Neuron (in vitro differentiated cells): ENCODE measurements around the gene P2RX5.
A peak's percentile ranks its signal among the peaks of the same experiment; 100 is the strongest.
"Not testable (repeated sequence)": the region's sequence is repeated elsewhere in the genome, so short reads cannot be mapped to it uniquely, and the experiment has no call there.

Experiments
- H2AFZ ChIP-seq: one replicate; pipeline ENCODE4 v1.6.1; 2013; ENCODE audit warnings: low read depth, mild to moderate bottlenecking, inconsistent platforms, low read length, moderate library complexity
- H3K27me3 ChIP-seq: one replicate; pipeline ENCODE4 v1.6.1; 2013; ENCODE audit warnings: low read length; ENCODE audit not compliant: insufficient read depth
- H3K36me3 ChIP-seq: one replicate; pipeline ENCODE4 v1.6.1; 2013; ENCODE audit warnings: low read length; ENCODE audit not compliant: insufficient read depth
- H3K4me1 ChIP-seq: one replicate; pipeline ENCODE4 v1.6.1; 2013; ENCODE audit warnings: low read length; ENCODE audit not compliant: insufficient read depth
- H3K4me3 ChIP-seq: 2 replicates; pipeline ENCODE4 v1.5.1; 2013; ENCODE audit warnings: mild to moderate bottlenecking, low read length, moderate library complexity
- H3K9me3 ChIP-seq: one replicate; pipeline ENCODE4 v1.6.1; 2013; ENCODE audit warnings: low read length

The P2RX5 gene

DNA sequence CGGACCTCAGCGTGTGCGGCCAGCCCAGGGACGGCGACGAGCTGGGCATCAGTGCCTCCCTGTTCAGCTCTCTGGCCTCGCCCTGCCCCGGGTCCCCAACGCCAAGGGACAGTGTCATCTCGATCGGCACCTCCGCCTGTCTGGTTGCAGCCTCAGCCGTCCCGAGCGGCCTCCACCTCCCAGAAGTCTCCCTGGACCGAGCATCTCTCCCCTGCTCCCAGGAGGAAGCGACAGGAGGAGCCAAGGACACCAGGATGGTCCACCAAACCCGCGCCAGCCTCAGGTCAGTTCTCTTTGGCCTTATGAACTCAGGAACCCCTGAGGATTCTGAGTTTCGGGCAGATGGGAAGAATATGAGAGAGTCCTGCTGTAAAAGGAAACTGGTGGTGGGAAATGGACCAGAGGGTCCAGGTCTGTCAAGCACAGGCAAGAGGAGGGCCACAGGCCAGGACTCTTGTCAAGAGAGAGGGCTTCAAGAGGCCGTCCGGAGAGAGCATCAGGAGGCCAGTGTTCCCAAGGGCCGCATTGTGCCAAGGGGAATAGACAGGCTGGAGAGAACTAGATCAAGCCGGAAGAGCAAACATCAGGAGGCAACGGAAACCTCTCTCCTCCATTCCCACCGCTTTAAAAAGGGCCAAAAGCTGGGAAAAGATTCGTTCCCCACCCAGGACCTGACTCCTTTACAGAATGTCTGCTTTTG, 28.6 kb upstream of the P2RX5 start:
- Histone ChIP-seq H3K9me3 (no peaks in the 10 kb centered on the region), H3K4me1 (peaks cover 20% of the 10 kb centered on the region), H2AFZ (peak overlapping the region; percentile 87), H3K4me3 (peak overlapping the region; percentile 88), H3K36me3 (peaks cover 34% of the 10 kb centered on the region), H3K27me3 (no peaks in the 10 kb centered on the region)

DNA sequence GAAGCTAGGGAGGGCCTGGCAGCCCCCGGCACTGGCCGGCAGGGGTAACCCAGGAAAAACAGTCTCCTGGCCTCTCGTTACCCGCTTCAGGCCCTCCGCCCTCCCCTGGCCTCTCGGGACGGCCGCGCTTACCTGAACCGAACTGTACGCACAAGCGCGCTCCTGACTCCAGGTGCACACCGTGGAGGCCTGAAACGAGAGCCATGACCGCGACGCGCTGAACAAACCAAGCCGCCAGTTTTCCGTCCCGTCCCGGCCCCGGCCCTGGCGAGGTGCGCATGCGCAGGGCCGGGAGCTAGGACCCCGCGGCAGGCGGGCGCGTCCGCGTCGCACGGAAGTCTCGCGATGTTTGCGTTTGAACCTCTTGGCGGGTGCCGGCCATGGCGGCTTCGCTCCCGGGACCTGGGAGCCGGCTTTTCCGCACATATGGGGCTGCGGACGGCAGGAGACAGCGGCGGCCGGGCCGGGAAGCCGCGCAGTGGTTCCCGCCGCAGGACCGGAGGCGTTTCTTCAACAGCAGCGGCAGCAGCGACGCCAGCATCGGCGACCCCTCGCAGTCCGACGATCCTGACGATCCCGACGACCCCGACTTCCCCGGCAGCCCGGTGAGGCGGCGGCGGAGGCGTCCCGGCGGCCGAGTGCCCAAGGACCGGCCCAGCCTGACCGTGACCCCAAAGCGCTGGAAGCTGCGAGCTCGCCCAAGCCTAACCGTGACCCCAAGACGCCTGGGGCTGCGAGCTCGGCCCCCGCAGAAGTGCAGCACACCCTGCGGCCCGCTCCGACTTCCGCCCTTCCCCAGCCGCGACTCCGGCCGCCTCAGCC, 27.8 kb upstream of the P2RX5 start, which contains the start of gene HASPIN:
Gene HASPIN, plus strand, starts transcription at position 348 of the 822 bp plus-strand sequence. Its CDS starts 33 bp downstream, at position 381.
- Histone ChIP-seq H3K27me3 (no peaks in the 10 kb centered on the region), H2AFZ (peak within 1 kb of the TSS; percentile 87), H3K4me3 (peak within 1 kb of the TSS; percentile 88), H3K9me3 (no peaks in the 10 kb centered on the region), H3K4me1 (peaks cover 20% of the 10 kb centered on the region), H3K36me3 (peaks cover 31% of the 10 kb centered on the region)

DNA sequence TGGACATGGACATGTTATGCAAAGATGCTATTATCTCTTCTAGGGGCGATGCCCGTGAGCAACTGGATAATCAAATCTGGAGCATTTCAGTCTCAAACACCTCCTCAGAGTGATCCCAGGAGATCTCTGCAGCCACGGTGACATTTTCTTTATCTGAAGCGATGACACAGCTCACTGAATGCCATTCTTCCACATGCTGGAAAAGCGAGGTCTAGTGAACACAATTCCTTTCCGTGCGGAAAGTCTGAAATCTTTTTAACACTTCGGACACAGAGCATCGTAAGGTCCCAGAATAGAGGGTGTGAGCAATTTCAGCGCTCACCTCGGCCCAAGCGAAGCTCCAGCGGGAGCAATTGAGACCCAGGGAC, 27.2 kb upstream of the P2RX5 start:
- Histone ChIP-seq H2AFZ (peak overlapping the region; percentile 87), H3K36me3 (peaks cover 37% of the 10 kb centered on the region), H3K27me3 (no peaks in the 10 kb centered on the region), H3K4me3 (peak overlapping the region; percentile 88), H3K4me1 (peaks cover 20% of the 10 kb centered on the region), H3K9me3 (no peaks in the 10 kb centered on the region)

DNA sequence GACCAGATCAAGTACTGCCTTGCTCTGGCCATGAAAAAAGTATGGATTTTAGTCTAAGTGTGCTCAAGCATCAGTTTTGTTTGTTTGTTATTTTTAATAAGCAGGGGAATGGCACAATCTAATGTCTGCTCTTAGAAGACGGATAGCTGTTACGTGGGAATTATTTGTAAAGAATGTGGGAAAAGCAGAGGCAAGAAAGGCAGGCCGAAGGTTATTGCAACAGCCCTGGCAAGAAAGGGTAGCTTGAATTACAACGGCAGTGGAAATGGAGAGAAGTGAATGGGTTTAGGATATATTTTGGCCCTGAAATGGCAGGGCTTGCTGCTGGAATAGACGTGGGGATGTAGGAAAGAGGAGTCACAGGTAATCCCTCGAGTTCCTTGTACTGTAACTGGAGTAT, 26.8 kb upstream of the P2RX5 start:
- Histone ChIP-seq H2AFZ (peak overlapping the region; percentile 87), H3K27me3 (no peaks in the 10 kb centered on the region), H3K4me1 (peaks cover 20% of the 10 kb centered on the region), H3K9me3 (no peaks in the 10 kb centered on the region), H3K4me3 (peak overlapping the region; percentile 88), H3K36me3 (peaks cover 37% of the 10 kb centered on the region)

DNA sequence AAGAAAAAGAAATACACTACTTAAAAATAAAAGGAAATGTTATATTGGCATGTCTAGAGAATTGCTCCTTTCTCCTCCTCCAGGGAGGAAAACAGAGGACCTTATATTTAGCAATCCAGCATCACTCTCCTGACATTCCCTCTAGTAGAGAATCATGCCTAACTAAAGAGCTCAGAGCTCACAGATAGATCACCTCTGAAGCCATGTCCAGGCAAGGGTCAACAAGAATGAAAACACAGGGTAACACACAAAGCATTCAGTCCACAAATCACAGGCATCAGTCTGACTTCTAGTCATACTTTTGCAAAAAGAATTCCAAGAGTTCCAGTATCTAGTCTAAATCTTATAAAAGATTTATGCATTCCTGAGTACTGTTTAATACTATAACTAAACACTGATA, 23.3 kb upstream of the P2RX5 start:
- H3K36me3 ChIP-seq: peaks cover 49% of the 10 kb centered on the region
- no peaks in the 10 kb centered on the region for H3K9me3 ChIP-seq
- no peak overlapping the region for H2AFZ ChIP-seq
- H3K4me3 ChIP-seq: no peak overlapping the region
- H3K4me1 ChIP-seq: peaks cover 7% of the 10 kb centered on the region
- H3K27me3 ChIP-seq: no peaks in the 10 kb centered on the region

DNA sequence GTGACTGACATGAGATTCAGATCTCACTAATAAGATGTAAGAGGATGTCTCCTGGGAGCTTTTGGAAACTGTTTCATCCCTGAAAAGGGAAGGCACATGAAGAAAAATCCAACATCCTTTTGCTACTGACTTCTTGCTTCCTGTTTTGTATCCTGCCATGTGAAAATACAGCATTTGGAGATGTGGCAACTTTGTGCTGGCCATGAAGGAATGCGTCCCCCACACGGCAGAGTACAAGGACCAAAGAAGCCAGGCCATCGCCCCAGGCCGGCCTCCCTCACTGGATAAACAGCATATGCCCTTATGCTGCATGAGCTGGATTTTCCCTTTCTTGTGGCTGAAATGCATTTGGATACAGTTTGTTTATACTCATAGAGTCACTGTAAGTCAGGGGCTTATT, 22.2 kb upstream of the P2RX5 start:
- H3K36me3 ChIP-seq: peaks cover 49% of the 10 kb centered on the region
- H3K4me1 ChIP-seq: peaks cover 7% of the 10 kb centered on the region
- H2AFZ ChIP-seq: no peak overlapping the region
- H3K27me3 ChIP-seq: no peaks in the 10 kb centered on the region
- no peak overlapping the region for H3K4me3 ChIP-seq
- H3K9me3 ChIP-seq: no peaks in the 10 kb centered on the region

DNA sequence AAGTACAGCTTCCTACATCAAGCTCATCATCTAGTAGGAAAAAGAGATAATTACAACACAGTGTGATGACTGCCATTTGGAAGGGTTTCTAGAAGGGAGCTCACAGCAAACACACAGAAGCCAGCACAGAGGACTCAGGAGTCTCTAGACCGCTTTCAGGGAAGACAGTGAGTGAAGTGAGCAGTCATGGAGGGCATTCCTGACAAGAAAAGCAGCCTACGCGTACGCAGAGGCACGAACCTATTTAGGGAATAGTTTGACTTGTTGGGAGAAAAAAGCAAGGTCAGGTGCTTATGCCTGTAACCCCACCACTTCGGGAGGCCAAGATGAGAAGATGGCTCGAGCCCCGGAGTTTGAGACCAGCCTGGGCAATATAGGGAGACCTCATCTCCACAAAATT, 19.3 kb upstream of the P2RX5 start:
- Histone ChIP-seq H3K36me3 (peaks cover 54% of the 10 kb centered on the region), H2AFZ (no peak overlapping the region), H3K9me3 (no peaks in the 10 kb centered on the region), H3K4me1 (no peaks in the 10 kb centered on the region), H3K4me3 (no peak overlapping the region), H3K27me3 (no peaks in the 10 kb centered on the region)

DNA sequence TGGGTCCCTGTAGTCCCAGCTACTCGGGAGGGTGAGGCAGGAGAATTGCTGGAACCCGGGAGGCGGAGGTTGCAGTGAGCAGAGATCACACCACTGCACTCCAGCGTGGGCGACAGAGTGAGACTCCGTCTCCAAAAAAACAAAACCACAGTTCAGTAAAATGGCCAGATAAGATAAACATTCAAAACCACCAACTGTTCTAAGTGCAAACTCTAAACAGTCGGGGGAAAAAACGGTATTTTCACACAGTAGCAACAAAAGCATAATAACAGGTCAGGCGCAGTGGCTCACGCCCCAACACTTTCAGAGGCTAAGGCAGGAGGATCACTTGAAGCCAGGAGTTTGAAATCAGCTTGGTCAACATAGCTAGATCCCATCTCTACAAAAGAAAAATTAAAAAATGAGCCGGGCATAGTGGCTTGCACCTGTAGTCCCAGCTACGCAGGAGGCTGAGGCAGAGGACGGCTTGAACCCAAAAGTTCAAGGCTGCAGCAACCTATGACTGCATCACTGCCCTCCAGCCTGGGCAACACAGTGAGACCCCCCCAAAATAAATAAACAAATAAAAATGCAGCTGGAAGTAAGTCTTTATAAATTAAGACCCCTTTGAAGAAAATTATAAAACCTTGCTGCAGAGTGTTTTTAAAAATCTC, 17.0 kb upstream of the P2RX5 start:
- Histone ChIP-seq H3K4me3 (no peak overlapping the region), H3K27me3 (no peaks in the 10 kb centered on the region), H3K4me1 (no peaks in the 10 kb centered on the region), H3K9me3 (no peaks in the 10 kb centered on the region), H3K36me3 (peaks cover 38% of the 10 kb centered on the region), H2AFZ (no peak overlapping the region)

DNA sequence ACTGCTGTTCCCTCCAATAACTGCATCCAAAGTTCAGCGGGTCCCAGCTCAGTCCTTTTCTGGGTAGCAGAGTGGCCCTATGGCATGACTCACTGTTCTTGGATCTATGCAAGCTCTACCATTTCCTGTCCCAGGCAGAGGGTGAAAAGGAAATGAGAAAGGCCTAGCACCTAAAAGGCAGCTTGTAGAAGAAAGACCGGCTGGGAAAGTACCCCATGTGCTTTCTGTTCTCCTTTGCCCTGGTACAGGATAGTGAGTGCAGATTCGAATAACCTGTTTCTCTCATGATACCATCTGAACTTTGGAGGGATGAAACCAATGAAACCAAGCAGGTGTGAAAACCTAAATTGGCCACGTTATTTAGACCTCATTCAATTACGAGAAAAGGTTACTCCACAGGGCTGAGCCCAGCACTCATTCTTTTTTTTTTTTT, 15.0 kb upstream of the P2RX5 start:
- Histone ChIP-seq H3K9me3 (no peaks in the 10 kb centered on the region), H3K27me3 (no peaks in the 10 kb centered on the region), H3K36me3 (peaks cover 19% of the 10 kb centered on the region), H2AFZ (no peak overlapping the region), H3K4me1 (no peaks in the 10 kb centered on the region), H3K4me3 (no peak overlapping the region)

DNA sequence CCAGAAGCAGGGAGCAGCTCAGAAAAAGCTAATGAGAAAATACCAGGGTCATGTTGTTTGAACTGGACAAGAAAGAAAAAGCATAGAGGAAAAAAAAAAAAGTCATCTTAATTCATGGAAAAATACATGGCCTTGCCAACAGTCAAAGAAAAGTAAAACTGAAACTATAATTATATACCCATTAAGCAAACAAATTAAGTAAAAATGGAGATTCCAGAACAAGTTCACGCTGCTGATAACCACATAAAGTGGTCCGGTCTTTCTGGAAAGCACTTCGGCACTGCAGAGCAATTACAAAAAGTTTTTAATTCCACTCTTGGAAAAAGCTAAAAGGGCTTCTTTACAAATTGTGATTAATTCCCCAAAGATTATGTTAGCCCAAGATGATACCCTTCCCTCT, 12.4 kb upstream of the P2RX5 start:
- Histone ChIP-seq H2AFZ (no peak overlapping the region), H3K27me3 (no peaks in the 10 kb centered on the region), H3K4me3 (no peak overlapping the region), H3K4me1 (no peaks in the 10 kb centered on the region), H3K9me3 (no peaks in the 10 kb centered on the region), H3K36me3 (peaks cover 6% of the 10 kb centered on the region)

DNA sequence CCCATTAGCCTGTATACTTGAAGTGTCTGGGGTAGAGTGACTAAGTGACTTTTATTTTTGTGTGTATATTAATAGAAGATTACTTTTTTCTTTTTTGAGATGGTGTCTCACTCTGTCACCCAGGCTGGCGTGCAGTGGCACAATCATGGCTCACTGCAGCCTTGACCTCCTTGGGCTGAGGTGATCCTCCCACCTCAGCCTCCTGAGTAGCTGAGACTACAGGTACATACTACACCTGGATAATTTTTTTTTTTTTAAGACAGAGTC, 9.7 kb upstream of the P2RX5 start:
- H3K36me3 ChIP-seq, H3K27me3 ChIP-seq, H2AFZ ChIP-seq, H3K4me1 ChIP-seq, H3K4me3 ChIP-seq, H3K9me3 ChIP-seq: not testable (repeated sequence)

DNA sequence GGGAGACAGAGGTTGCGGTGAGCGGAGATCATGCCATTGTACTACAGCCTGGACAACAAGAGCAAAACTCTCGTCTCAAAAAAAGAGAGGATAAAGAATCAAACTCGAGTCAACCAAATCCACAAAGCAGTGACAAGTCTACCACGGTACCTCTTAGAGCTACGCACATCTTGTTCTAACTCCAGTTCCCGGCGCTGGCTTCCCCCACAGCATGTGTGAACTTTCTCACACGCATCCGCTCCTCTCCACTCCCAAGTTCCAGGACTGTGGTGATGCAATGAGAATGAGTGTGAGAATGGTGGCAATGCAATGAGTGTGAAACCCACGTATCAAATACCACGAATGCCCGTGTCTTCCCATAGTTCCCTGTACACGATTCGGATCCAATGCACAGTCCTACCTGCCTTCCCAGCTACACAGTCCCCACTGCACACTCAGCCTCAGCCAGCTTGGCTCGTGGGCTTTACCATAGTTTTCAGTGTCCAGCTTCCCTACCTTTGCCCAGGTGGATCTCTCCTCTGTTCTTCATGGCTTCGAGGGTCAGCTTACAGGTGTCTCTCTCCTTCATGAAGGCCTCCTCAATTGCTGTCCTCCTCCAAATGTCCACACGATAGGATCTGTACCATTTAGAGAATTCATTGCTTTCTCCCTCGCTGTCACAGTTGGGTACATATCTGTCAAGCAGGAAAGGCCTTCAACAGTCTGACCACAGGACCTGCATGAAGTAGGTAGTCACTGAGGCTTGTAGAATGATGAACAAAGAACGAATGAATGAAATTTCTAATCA, 9.2 kb upstream of the P2RX5 start:
- Histone ChIP-seq H3K4me1 (no peaks in the 10 kb centered on the region), H3K27me3 (no peaks in the 10 kb centered on the region), H2AFZ (no peak overlapping the region), H3K9me3 (no peaks in the 10 kb centered on the region), H3K4me3 (no peak overlapping the region), H3K36me3 (no peaks in the 10 kb centered on the region)

DNA sequence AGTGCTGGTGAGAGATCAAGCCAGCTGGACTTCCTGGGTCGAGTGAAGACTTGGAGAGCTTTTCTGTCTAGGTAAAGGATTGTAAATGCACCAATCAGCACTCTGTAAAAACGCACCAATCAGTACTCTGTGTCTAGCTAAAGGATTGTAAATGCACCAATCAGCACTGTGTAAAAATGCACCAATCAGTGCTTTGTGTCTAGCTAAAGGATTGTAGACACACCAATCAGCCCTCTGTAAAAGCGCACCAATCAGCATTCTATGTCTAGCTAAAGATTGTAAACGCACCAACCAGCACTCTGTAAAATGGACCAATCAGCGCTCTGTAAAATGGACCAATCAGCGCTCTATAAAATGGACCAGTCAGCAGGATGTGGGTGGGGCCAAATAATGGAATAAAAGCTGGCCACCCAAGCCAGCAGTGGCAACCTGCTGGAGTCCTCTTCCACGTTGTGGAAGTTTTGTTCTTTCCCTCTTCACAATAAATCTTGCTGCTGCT, 6.1 kb upstream of the P2RX5 start:
- not testable (repeated sequence) for H3K36me3 ChIP-seq, H3K9me3 ChIP-seq, H2AFZ ChIP-seq, H3K4me1 ChIP-seq, H3K4me3 ChIP-seq
- peaks cover 11% of the 10 kb centered on the region for H3K27me3 ChIP-seq
